GM12874 (cell line): Measurements from ENCODE around the gene DOCK1.

Experiments
- CTCF ChIP-seq: IDR thresholded peaks from 2 replicates; pipeline ENCODE4 v1.5.1; 2011; ENCODE audit warnings: low read depth, mild to moderate bottlenecking, control low read depth, low read length, moderate library complexity; ENCODE audit not compliant: insufficient read depth

Gene DOCK1

GRCh38 chr10:127123626-127124025 lies 218.4 kb downstream of the DOCK1 start:
- TF ChIP-seq CTCF, result no peak

GRCh38 chr10:127125331-127125730 lies 220.1 kb downstream of the DOCK1 start:
- no peak for TF ChIP-seq CTCF

- TF ChIP-seq CTCF, result no peak
These were observed 222.6 kb downstream of the DOCK1 start for GRCh38 chr10:127127822-127128221.

- no peak for TF ChIP-seq CTCF
These were observed 223.9 kb downstream of the DOCK1 start for GRCh38 chr10:127129104-127129503.

GRCh38 chr10:127132451-127132850 lies 227.2 kb downstream of the DOCK1 start:
- no peak for TF ChIP-seq CTCF

GRCh38 chr10:127133225-127133624 lies 228.0 kb downstream of the DOCK1 start:
- TF ChIP-seq CTCF, result no peak

GRCh38 chr10:127133672-127134500 lies 228.7 kb downstream of the DOCK1 start:
- TF ChIP-seq CTCF, result no peak
